HG03565 (cell line): ENCODE results near the gene TMEM167B.
"Not testable (repeated sequence)": the region's sequence is repeated elsewhere in the genome, so short reads cannot be mapped to it uniquely, and the experiment has no call there.

ENCODE experiments used
- ATAC-seq: cut with Tn5 transposase; IDR thresholded peaks from one replicate; pipeline ENCODE4 v1.9.1; 2021; ENCODE audit warnings: mild to moderate bottlenecking, moderate library complexity; ENCODE audit not compliant: unreplicated experiment

The TMEM167B gene

GRCh38 chr1:109090196-109091077, at the start of gene TMEM167B:
TMEM167B (plus strand) TSS chr1:109090764; CDS start chr1:109090873, 109 bp downstream.
- peak; percentile 84 for ATAC-seq

- peak; percentile 14 for ATAC-seq
Observed at GRCh38 chr1:109040989-109041620, 49.5 kb upstream of the TMEM167B start.

- peak; percentile 93 for ATAC-seq
Observed at GRCh38 chr1:109041621-109042468, 48.7 kb upstream of the TMEM167B start, which contains the start of gene WDR47. WDR47 (minus strand) TSS chr1:109042102; CDS start chr1:109023512, 18,590 bp downstream.

- ATAC-seq: no peak
Observed at GRCh38 chr1:109045595-109045994, 45.0 kb upstream of the TMEM167B start.

- ATAC-seq: no peak
Observed at GRCh38 chr1:109046671-109047070, 43.9 kb upstream of the TMEM167B start.

GRCh38 chr1:109047339-109047738, 43.2 kb upstream of the TMEM167B start:
- no peak for ATAC-seq

GRCh38 chr1:109048335-109048734, 42.2 kb upstream of the TMEM167B start:
- ATAC-seq: no peak

GRCh38 chr1:109050228-109050995, 40.2 kb upstream of the TMEM167B start:
- no peak for ATAC-seq

- ATAC-seq: not testable (repeated sequence)
Observed at GRCh38 chr1:109052145-109052544, 38.4 kb upstream of the TMEM167B start.

- no peak for ATAC-seq
Observed at GRCh38 chr1:109056064-109056463, 34.5 kb upstream of the TMEM167B start.

GRCh38 chr1:109059026-109059425, 31.5 kb upstream of the TMEM167B start:
- no peak for ATAC-seq

- ATAC-seq: no peak
Observed at GRCh38 chr1:109060707-109061106, 29.9 kb upstream of the TMEM167B start.

GRCh38 chr1:109061183-109061582, 29.4 kb upstream of the TMEM167B start:
- no peak for ATAC-seq

- no peak for ATAC-seq
Observed at GRCh38 chr1:109065137-109065536, 25.4 kb upstream of the TMEM167B start.

- ATAC-seq: no peak
Observed at GRCh38 chr1:109067883-109068282, 22.7 kb upstream of the TMEM167B start.

GRCh38 chr1:109069294-109069693, 21.3 kb upstream of the TMEM167B start:
- ATAC-seq: no peak

GRCh38 chr1:109075531-109076490, 14.8 kb upstream of the TMEM167B start, which contains the start of gene TAF13:
TAF13 (minus strand) TSS chr1:109076003; CDS start chr1:109075947, 56 bp downstream.
- ATAC-seq: peak; percentile 98

- no peak for ATAC-seq
Observed at GRCh38 chr1:109078317-109078716, 12.2 kb upstream of the TMEM167B start.

GRCh38 chr1:109079240-109079622, 11.3 kb upstream of the TMEM167B start:
- ATAC-seq: no peak
